Mucosa of gallbladder (tissue), 1 donor: ENCODE data around the gene MYO5C. TPM values are rescaled to one million over a fixed set of nuclear protein-coding genes. Genes with fewer than 3 reads are reported as not detected.

Experiments
- DNase-seq: peaks from one replicate; pipeline ENCODE4 v3.0.0-alpha.2; 2020; ENCODE audit warnings: low spot score
- total RNA-seq: library from RNA; stranded (reverse); gene quantifications from one replicate; pipeline ENCODE4 v1.2.1, GENCODE V29; 2021
- donor health status: DM: no; HTN: no; CAD: no.

The MYO5C gene
- total RNA-seq, 1 donor from 2014 or later, result 40.1 TPM

DNA sequence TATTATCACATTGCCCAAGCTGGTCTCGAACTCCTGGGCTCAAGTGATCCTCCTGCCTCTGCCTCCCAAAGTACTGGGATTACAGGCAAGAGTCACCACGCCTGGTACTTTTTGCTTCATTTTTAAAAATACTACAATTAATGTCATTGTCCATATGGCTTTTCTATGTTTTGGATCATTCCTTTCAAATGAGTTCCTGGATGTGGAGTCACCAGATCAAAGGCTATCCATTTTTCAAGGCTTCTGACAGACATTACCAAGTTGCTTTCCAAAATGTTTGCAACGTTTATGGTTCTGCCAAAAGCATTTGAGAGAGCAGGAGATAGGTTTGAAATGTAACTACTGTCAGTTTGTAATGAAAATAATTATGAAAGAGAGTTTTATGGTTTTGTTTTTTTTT lies 148.8 kb downstream of the MYO5C start:
- DNase-seq, result no peak

DNA sequence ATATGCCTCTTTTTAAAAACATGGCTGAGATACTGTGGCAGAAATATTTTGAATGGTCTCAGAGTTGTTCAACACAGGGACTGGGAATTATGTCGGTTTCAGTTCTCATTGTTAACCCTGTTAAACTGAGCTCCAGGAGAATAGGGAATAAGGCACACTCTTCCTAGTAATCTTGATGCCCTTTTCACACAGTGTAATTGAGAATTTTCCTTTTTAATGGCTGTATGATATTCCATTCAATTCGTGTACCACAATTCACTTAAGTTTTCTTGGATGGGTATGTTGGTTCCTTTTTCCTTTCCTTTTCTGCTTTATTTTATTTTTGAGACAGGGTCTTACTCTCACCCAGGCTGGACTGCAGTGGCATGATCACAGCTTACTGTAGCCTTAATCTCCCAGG lies 149.3 kb downstream of the MYO5C start:
- DNase-seq, result no peak

DNA sequence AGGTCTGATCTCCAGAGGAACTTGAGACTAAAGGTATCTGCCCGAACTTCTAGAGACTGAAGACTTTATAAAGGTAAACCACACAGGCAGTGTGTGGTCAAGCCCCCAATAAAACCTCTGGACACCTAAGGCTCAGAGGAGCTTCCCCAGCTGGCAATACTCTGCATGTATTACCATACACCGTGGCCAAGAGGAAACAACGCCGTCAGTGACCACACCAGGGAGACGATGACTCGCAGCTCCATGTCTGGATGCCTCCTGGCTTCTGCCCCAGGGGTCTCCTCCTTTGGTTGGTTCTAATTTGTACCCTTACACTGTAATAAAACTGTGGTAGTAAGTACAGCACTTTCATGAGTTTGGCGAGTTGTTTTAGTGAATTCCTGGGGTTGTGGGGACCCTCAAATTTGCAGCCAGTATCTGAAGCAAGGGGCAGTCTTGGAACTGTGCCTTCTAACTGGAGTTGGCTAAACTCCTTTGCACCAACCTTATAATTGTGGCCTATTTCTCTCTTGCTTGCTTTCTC lies 150.9 kb downstream of the MYO5C start:
- DNase-seq, result no peak

DNA sequence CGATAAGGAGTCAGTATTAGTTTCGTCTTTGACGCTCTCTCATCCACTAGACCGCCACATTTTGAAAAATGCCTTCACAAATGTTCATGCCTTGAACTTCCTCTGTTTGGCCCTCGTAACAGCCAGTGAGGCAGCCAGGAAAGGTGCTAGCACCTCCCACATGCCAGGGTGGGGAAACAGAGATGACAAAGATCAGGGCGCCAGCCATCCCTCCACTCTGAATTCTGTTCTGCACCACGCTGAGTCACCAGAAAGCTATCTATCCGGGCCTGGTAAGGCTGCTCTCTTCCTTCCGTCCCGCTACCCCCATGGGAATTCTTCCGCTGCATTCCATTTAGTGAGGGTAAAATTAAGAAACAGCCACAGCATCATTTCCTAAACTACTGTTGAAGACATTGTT lies 151.7 kb downstream of the MYO5C start:
- no peak for DNase-seq

Other genes starting within 250 kb of the MYO5C start
- gene BCL2L10, start 183.0 kb downstream of the MYO5C start, total RNA-seq, result 4.7 TPM
- gene GNB5, start 104.4 kb downstream of the MYO5C start, total RNA-seq, result 61.4 TPM
- 12.5 TPM for gene MYO5A, start 233.1 kb upstream of the MYO5C start, total RNA-seq